Measurements from ENCODE around the gene CARF.

The CARF gene

GRCh38 chr2:203018181-203018580 is 106.1 kb downstream of the CARF start:
- DNase-seq (ENCODE audit: low read depth in 3 of 3) = no peak

GRCh38 chr2:203019142-203019541 is 107.1 kb downstream of the CARF start:
- no peak for DNase-seq (ENCODE audit: low read depth in 3 of 3)

GRCh38 chr2:203021991-203022390 is 109.9 kb downstream of the CARF start:
- DNase-seq (ENCODE audit: low read depth in 3 of 3) = no peak

GRCh38 chr2:203022751-203023150 is 110.7 kb downstream of the CARF start:
- no peak for DNase-seq (ENCODE audit: low read depth in 3 of 3)

GRCh38 chr2:203025592-203025991 is 113.5 kb downstream of the CARF start:
- DNase-seq (ENCODE audit: low read depth in 3 of 3) = no peak

- DNase-seq (ENCODE audit: low read depth in 3 of 3) = no peak
Observed at GRCh38 chr2:203030545-203030944, 118.5 kb downstream of the CARF start.

GRCh38 chr2:203030991-203031390 is 118.9 kb downstream of the CARF start:
- DNase-seq (ENCODE audit: low read depth in 3 of 3) = no peak

GRCh38 chr2:203033395-203033794 is 121.3 kb downstream of the CARF start:
- DNase-seq (ENCODE audit: low read depth in 3 of 3) = no peak

- no peak for DNase-seq (ENCODE audit: low read depth in 3 of 3)
Observed at GRCh38 chr2:203035879-203036470, 123.9 kb downstream of the CARF start.

Data from stimulated activated CD4-positive, alpha-beta T cell treated with anti-CD3 and anti-CD28 coated beads, TNF-alpha, amount 100 ng/mL, for 24 hours (primary cell).